ENCODE data around the gene OPRPN. TPM values are rescaled to one million over a fixed set of nuclear protein-coding genes. Genes with fewer than 3 reads are reported as not detected.

Gene OPRPN
- total and polyA plus RNA-seq, 9 of the 15 experiments (the other 6 are each of a cell fraction or from before 2014, with no cell fraction given) = not detected

- no TSS peak for BruUV-seq (replicated peaks)
- H3K27me3 ChIP-seq (ENCODE audit: control insufficient read depth in 2 of 2, insufficient read depth in 2 of 2, low read length in 2 of 2) = no peaks in the 10 kb centered on the region
- H3K9me1 ChIP-seq (ENCODE audit: control insufficient read depth, insufficient read depth, low read length) = no peaks in the 10 kb centered on the region
- H3K36me3 ChIP-seq (ENCODE audit: control insufficient read depth, insufficient read depth, low read length) = no peaks in the 10 kb centered on the region
- ATAC-seq (no peak), FAIRE-seq (no peak), DNase-seq (ENCODE audit: extremely low read depth in 1 of 4, low spot score in 3 of 4) (no peak)
- no peaks in the 10 kb centered on the region for H4K20me1 ChIP-seq (replicated peaks; ENCODE audit: control insufficient read depth, insufficient read depth, low read length)
- no peak overlapping the region for H3K4me3 ChIP-seq
- ChIA-PET POLR2A (no interaction called here), CTCF (ENCODE audit: low intra/inter-chr PET ratio) (no interaction called here)
- H3K79me2 ChIP-seq (ENCODE audit: control insufficient read depth, insufficient read depth, low read length) = no peaks in the 10 kb centered on the region
- intact Hi-C loops (cut with micrococcal nuclease) (no loop called here), in situ Hi-C loops (cut with MboI) (no loop called here)
- H3K9me3 ChIP-seq (replicated peaks; ENCODE audit: control insufficient read depth, insufficient read depth, low read depth, low read length) = no peaks in the 10 kb centered on the region
- H3K9ac ChIP-seq (ENCODE audit: insufficient read depth in 1 of 2, low read depth in 2 of 2, low read length in 2 of 2) = no peak overlapping the region
- 0% methylated on average over 2 of the region's 2 CpGs for WGBS (ENCODE audit: insufficient coverage, low coverage, missing lambda C conversion rate)
- H3K4me1 ChIP-seq (replicated peaks in 1 of 2; ENCODE audit: control insufficient read depth in 2 of 2, insufficient read depth in 2 of 2, low read length in 2 of 2) = no peaks in the 10 kb centered on the region
- no peak overlapping the region for H3K4me2 ChIP-seq (ENCODE audit: insufficient read depth, low read length)
- no peak for TF ChIP-seq BRD4 (IDR thresholded peaks at IDR 0.05)
- no peak for TF ChIP-seq RAD21 (CRISPR knock-in tag; conservative IDR thresholded peaks at IDR 0.05 in 1 of 2, IDR thresholded peaks at IDR 0.05 in 1 of 2)
- TF ChIP-seq ERF (CRISPR knock-in tag; IDR thresholded peaks at IDR 0.05) = no peak
- TF ChIP-seq HMG20B (CRISPR knock-in tag; IDR thresholded peaks at IDR 0.05) = no peak
- no peak for TF ChIP-seq WHSC1 (IDR thresholded peaks at IDR 0.05; ENCODE audit: low read length)
- no peak for TF ChIP-seq TEAD2 (tag; IDR thresholded peaks at IDR 0.05)
- TF ChIP-seq ARID1B (IDR thresholded peaks at IDR 0.05) = no peak
- TF ChIP-seq ARID3B (CRISPR knock-in tag; IDR thresholded peaks at IDR 0.05; ENCODE audit: borderline replicate concordance) = no peak
- no peak for TF ChIP-seq ZNF354B (CRISPR knock-in tag; IDR thresholded peaks at IDR 0.05)
- TF ChIP-seq PBX2 (CRISPR knock-in tag; IDR thresholded peaks at IDR 0.05; ENCODE audit: low read depth) = no peak
- no peak for TF ChIP-seq PBX2 (tag; conservative IDR thresholded peaks at IDR 0.05; ENCODE audit: low read depth)
- no peak for TF ChIP-seq L3MBTL2 (IDR thresholded peaks at IDR 0.05)
- TF ChIP-seq NR2F6 (CRISPR knock-in tag; IDR thresholded peaks at IDR 0.05) = no peak
- TF ChIP-seq ILK (tag; IDR thresholded peaks at IDR 0.05; ENCODE audit: borderline replicate concordance, low read depth) = no peak
- TF ChIP-seq ZNF133 (CRISPR knock-in tag; IDR thresholded peaks at IDR 0.05) = no peak
- TF ChIP-seq SRSF9 (IDR thresholded peaks at IDR 0.05; ENCODE audit: borderline replicate concordance, low read depth, low read length) = no peak
- TF ChIP-seq NR2C2 (CRISPR knock-in tag; IDR thresholded peaks at IDR 0.05) = no peak
- no peak for TF ChIP-seq NR2C2 (tag; IDR thresholded peaks at IDR 0.05)
- TF ChIP-seq DPF2 (IDR thresholded peaks at IDR 0.05) = no peak
- TF ChIP-seq HDAC6 (IDR thresholded peaks at IDR 0.05; ENCODE audit: low read depth, low read length) = no peak
- no peak overlapping the region for H3K27ac ChIP-seq (ENCODE audit: extremely low read depth, low read depth, low read length)
- H2AFZ ChIP-seq (ENCODE audit: low read depth, low read length) = no peak overlapping the region
Measured at GRCh38 chr4:70392057-70392776, 5.5 kb upstream of the OPRPN start.
